Keratinocyte (primary cell): ENCODE measurements around the gene OTUD5. TPM values are rescaled to one million over a fixed set of nuclear protein-coding genes. Genes with fewer than 3 reads are reported as not detected.

Experiments
- DNase-seq: peaks from one replicate; pipeline ENCODE4 v3.0.0-alpha.2; 2011; ENCODE audit warnings: low read depth, missing footprints, low spot score
- FAIRE-seq: peaks from 2 replicates; lab custom pipeline; 2011; peaks lifted over from hg19 to GRCh38; lab: Jason Lieb, UNC
- H2AFZ ChIP-seq: 2 replicates; pipeline ENCODE4 v1.6.0; 2012; ENCODE audit warnings: low read length, control low read depth, inconsistent platforms; ENCODE audit not compliant: control insufficient read depth
- H3K27ac ChIP-seq: 2 replicates; pipeline ENCODE4 v1.5.1; 2011; ENCODE audit warnings: low read length; ENCODE audit not compliant: control insufficient read depth, insufficient read depth
- H3K27me3 ChIP-seq: 3 replicates; pipeline ENCODE4 v1.6.0; 2011; ENCODE audit warnings: low read length; ENCODE audit not compliant: control insufficient read depth, insufficient read depth; ENCODE audit errors: extremely low read depth
- H3K36me3 ChIP-seq, 2 experiments: 2 replicates in 1 of 2; 3 replicates in 1 of 2; pipeline ENCODE4 v1.5.1; 2011; ENCODE audit warnings: low read length in 2 of 2, mild to moderate bottlenecking in 1 of 2; ENCODE audit not compliant: control insufficient read depth in 2 of 2, insufficient read depth in 2 of 2; ENCODE audit errors: extremely low read depth in 1 of 2
- H3K4me1 ChIP-seq: 3 replicates; pipeline ENCODE4 v1.5.1; 2011; ENCODE audit warnings: low read length; ENCODE audit not compliant: control insufficient read depth, insufficient read depth; ENCODE audit errors: extremely low read depth
- H3K4me2 ChIP-seq: 3 replicates; pipeline ENCODE4 v1.6.0; 2011; ENCODE audit warnings: low read depth, low read length; ENCODE audit not compliant: control insufficient read depth, insufficient read depth; ENCODE audit errors: extremely low read depth
- H3K4me3 ChIP-seq, 3 experiments: fragments of 200-600 bp in 1 of 3; sonication (generic) in 1 of 3; 2 replicates in 2 of 3; 3 replicates in 1 of 3; pipeline ENCODE4 v1.5.1; 2011 to 2016; ENCODE audit warnings: low read length in 3 of 3, mild to moderate bottlenecking in 3 of 3, control low read depth in 2 of 3, inconsistent platforms in 1 of 3, low read depth in 1 of 3, mixed read lengths in 1 of 3, mixed run types in 1 of 3, moderate library complexity in 1 of 3; ENCODE audit not compliant: control insufficient read depth in 2 of 3, insufficient read depth in 2 of 3; ENCODE audit errors: extremely low read depth in 1 of 3
- H3K79me2 ChIP-seq: 2 replicates; pipeline ENCODE4 v1.6.0; 2012; ENCODE audit warnings: low read length; ENCODE audit not compliant: control insufficient read depth, insufficient read depth
- H3K9ac ChIP-seq: 3 replicates; pipeline ENCODE4 v1.6.0; 2011; ENCODE audit warnings: low read length; ENCODE audit not compliant: control insufficient read depth, insufficient read depth; ENCODE audit errors: extremely low read depth
- H3K9me1 ChIP-seq: 3 replicates; pipeline ENCODE4 v1.6.0; 2011; ENCODE audit warnings: low read length; ENCODE audit not compliant: control insufficient read depth, insufficient read depth; ENCODE audit errors: extremely low read depth
- H3K9me3 ChIP-seq: 2 replicates; pipeline ENCODE4 v1.5.1; 2012; ENCODE audit warnings: low read depth, low read length; ENCODE audit not compliant: control insufficient read depth
- H4K20me1 ChIP-seq: 3 replicates; pipeline ENCODE4 v1.6.0; 2011; ENCODE audit warnings: low read length; ENCODE audit not compliant: control insufficient read depth, insufficient read depth; ENCODE audit errors: extremely low read depth
- CTCF ChIP-seq, 3 experiments: IDR thresholded peaks in 1 of 3; conservative IDR thresholded peaks in 1 of 3; optimal IDR thresholded peaks in 1 of 3; 2 replicates in 2 of 3; 3 replicates in 1 of 3; pipeline versions ENCODE3 to v1.5.1; 2011; ENCODE audit warnings: low read length in 3 of 3, mild to moderate bottlenecking in 3 of 3, moderate library complexity in 2 of 3, control low read depth in 1 of 3, inconsistent platforms in 1 of 3; ENCODE audit not compliant: insufficient read depth in 2 of 3; ENCODE audit errors: extremely low read depth in 1 of 3
- EZH2 ChIP-seq: IDR thresholded peaks from one replicate; pipeline ENCODE4 v1.6.1; 2012; ENCODE audit warnings: inconsistent platforms, mild to moderate bottlenecking, low read length, moderate library complexity
- dilution Hi-C: fragments of 300-500 bp; cut with MboI; formaldehyde crosslinking; loops from one replicate; pipeline ENCODE4 v1.7.0; 2020; ENCODE audit warnings: low sequenced_read_pairs; ENCODE audit not compliant: extremely low pct_ligation_motif_present
- polyA plus RNA-seq, 5 experiments: library from polyadenylated mRNA; depleted of rRNA in 3 of 5; stranded (reverse) in 3 of 5; stranded (forward) in 1 of 5; unstranded in 1 of 5; fragments of >200 nt; gene quantifications; 1 replicate in 1 of 5; 2 replicates in 3 of 5; 3 replicates in 1 of 5; pipeline versions ENCODE4 v1.2.1 to v1.2.3, GENCODE V29; 2011 to 2012; ENCODE audit warnings: missing spikeins in 2 of 5, low read depth in 1 of 5, low replicate concordance in 1 of 5

The OTUD5 gene
- polyA plus RNA-seq, 1 donor (not counting 4 experiments of a cell fraction or from before 2014, with no cell fraction given), result 40.3 TPM

- Histone ChIP-seq H2AFZ (no peak overlapping the region), H3K4me2 (no peak overlapping the region), H3K9me3 (no peaks in the 10 kb centered on the region), H3K4me1 (no peaks in the 10 kb centered on the region), H3K27ac (no peak overlapping the region), H3K9me1 (no peaks in the 10 kb centered on the region), H3K4me3 (no peak overlapping the region), H4K20me1 (no peaks in the 10 kb centered on the region), H3K27me3 (no peaks in the 10 kb centered on the region), H3K9ac (no peak overlapping the region), H3K36me3 (no peaks in the 10 kb centered on the region), H3K79me2 (no peaks in the 10 kb centered on the region)
- DNase-seq (no peak), FAIRE-seq (no peak)
- dilution Hi-C loops, result no loop called here
- TF ChIP-seq CTCF (optimal IDR thresholded peaks at IDR 0.05 in 1 of 3, IDR thresholded peaks at IDR 0.05 in 1 of 3, conservative IDR thresholded peaks at IDR 0.05 in 1 of 3; ENCODE audit: extremely low read depth in 1 of 3, insufficient read depth in 2 of 3, low read length in 3 of 3), result no peak
- no peak for TF ChIP-seq EZH2
Measured at GRCh38 chrX:48965959-48966358, 8.6 kb upstream of the OTUD5 start.

- no peaks in the 10 kb centered on the region for H3K9me3 ChIP-seq
- DNase-seq (no peak), FAIRE-seq (no peak)
- no peak overlapping the region for H3K4me2 ChIP-seq
- H2AFZ ChIP-seq, result no peak overlapping the region
- no peak overlapping the region for H3K27ac ChIP-seq
- H3K36me3 ChIP-seq, result no peaks in the 10 kb centered on the region
- no peak overlapping the region for H3K9ac ChIP-seq
- no peak overlapping the region for H3K4me3 ChIP-seq
- peaks cover 5% of the 10 kb centered on the region for H3K79me2 ChIP-seq
- no peaks in the 10 kb centered on the region for H3K27me3 ChIP-seq
- no peaks in the 10 kb centered on the region for H4K20me1 ChIP-seq
- dilution Hi-C loops, result no loop called here
- H3K9me1 ChIP-seq, result no peaks in the 10 kb centered on the region
- peaks cover 5% of the 10 kb centered on the region for H3K4me1 ChIP-seq
- TF ChIP-seq EZH2 (no peak), CTCF (optimal IDR thresholded peaks at IDR 0.05 in 1 of 3, IDR thresholded peaks at IDR 0.05 in 1 of 3, conservative IDR thresholded peaks at IDR 0.05 in 1 of 3; ENCODE audit: extremely low read depth in 1 of 3, insufficient read depth in 2 of 3, low read length in 3 of 3) (no peak)
Measured at GRCh38 chrX:48961585-48962091, 4.2 kb upstream of the OTUD5 start.
